HG03108 (cell line): Measurements from ENCODE around the gene UIMC1.
"Not testable (repeated sequence)": the region's sequence is repeated elsewhere in the genome, so short reads cannot be mapped to it uniquely, and the experiment has no call there.

Experiments
- ATAC-seq: cut with Tn5 transposase; IDR thresholded peaks from one replicate; pipeline ENCODE4 v1.9.1; 2021; ENCODE audit warnings: moderate library complexity; ENCODE audit not compliant: unreplicated experiment

UIMC1 gene

GRCh38 chr5:176873011-176873410, 133.6 kb downstream of the UIMC1 start:
- ATAC-seq = not testable (repeated sequence)

- ATAC-seq = not testable (repeated sequence)
Observed at GRCh38 chr5:176872586-176872985, 134.0 kb downstream of the UIMC1 start.

GRCh38 chr5:176870644-176871043, 135.9 kb downstream of the UIMC1 start:
- ATAC-seq = not testable (repeated sequence)

GRCh38 chr5:176870110-176870591, 136.4 kb downstream of the UIMC1 start:
- ATAC-seq = no peak

GRCh38 chr5:176869501-176870109, 137.0 kb downstream of the UIMC1 start:
- ATAC-seq = no peak

- no peak for ATAC-seq
Observed at GRCh38 chr5:176868731-176869130, 137.8 kb downstream of the UIMC1 start.

GRCh38 chr5:176868126-176868525, 138.5 kb downstream of the UIMC1 start:
- ATAC-seq = no peak

GRCh38 chr5:176866707-176867310, 139.8 kb downstream of the UIMC1 start:
- no peak for ATAC-seq

- ATAC-seq = no peak
Observed at GRCh38 chr5:176865964-176866363, 140.6 kb downstream of the UIMC1 start.

GRCh38 chr5:176864755-176865154, 141.8 kb downstream of the UIMC1 start:
- no peak for ATAC-seq

GRCh38 chr5:176863765-176864098, 142.8 kb downstream of the UIMC1 start:
- ATAC-seq = no peak

- no peak for ATAC-seq
Observed at GRCh38 chr5:176863041-176863764, 143.4 kb downstream of the UIMC1 start.

GRCh38 chr5:176862330-176862995, 144.1 kb downstream of the UIMC1 start:
- ATAC-seq = no peak

- no peak for ATAC-seq
Observed at GRCh38 chr5:176861276-176861675, 145.3 kb downstream of the UIMC1 start.

- no peak for ATAC-seq
Observed at GRCh38 chr5:176860381-176860780, 146.2 kb downstream of the UIMC1 start.

- ATAC-seq = no peak
Observed at GRCh38 chr5:176859916-176860315, 146.7 kb downstream of the UIMC1 start.

- ATAC-seq = no peak
Observed at GRCh38 chr5:176857894-176858273, 148.7 kb downstream of the UIMC1 start.

GRCh38 chr5:176857216-176857893, 149.2 kb downstream of the UIMC1 start:
- no peak for ATAC-seq

- no peak for ATAC-seq
Observed at GRCh38 chr5:176856746-176857145, 149.8 kb downstream of the UIMC1 start.

- no peak for ATAC-seq
Observed at GRCh38 chr5:176855598-176855997, 151.0 kb downstream of the UIMC1 start.
